ENCODE data around the gene LAPTM5. TPM values are rescaled to one million over a fixed set of nuclear protein-coding genes. Genes with fewer than 3 reads are reported as not detected.

Gene LAPTM5
- total and polyA plus RNA-seq, 10 donors = 419 to 747 (median 577) TPM

DNA sequence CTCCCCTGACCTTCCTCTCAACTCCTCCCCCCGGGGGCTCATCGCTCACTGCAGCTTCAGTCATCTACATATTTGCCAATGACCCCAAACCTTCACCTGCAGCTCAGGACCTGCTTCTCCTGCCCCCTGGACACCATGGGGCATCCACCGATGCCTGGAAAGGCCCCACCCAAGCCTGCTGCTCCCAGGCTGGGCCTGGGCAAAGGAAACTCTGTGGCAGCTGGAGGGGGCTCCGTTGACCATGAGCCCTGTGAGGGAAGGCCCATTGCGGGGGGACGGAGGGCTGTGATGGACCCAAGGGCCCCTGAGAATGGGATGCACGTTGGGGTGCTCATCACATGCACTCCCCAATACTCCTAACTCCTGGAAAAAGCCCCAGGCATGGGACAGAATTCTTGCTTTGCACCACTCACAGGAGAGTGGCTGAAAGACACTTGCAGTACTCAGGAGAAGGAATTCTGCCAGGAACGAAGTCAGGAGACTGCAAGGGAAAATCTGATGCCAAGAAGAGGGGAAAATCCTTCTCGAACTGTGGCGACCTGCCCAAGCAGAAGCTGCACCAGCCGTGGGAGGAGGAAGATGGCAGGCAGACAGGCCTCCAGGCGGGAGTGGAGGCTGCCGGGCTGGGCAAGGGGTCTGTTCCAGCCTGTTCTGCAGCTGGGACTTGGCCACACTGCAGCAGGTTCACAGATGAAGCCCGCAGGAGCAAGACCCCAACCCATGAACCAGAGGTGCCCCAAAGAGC, 52.6 kb downstream of the LAPTM5 start:
- Histone ChIP-seq H3K4me1 (peaks cover 0 to 10% (median 6%) of the 10 kb centered on the region in 6 donors), H3K9me3 (no peaks in the 10 kb centered on the region), H3K27me3 (replicated peaks in 1 of 7) (peaks cover 0 to 33% (median 0%) of the 10 kb centered on the region in 7 donors), H3K36me3 (no peaks in the 10 kb centered on the region), H3K27ac (no peak overlapping the region), H3K4me3 (no peak overlapping the region)
- intact Hi-C loops (cut with DNase I; ENCODE audit: low total_unique reads) = loop anchor here (10.0 kb wide), 1 partner anchor 910 kb away; no protein-coding TSS in a partner anchor
- no peak for DNase-seq
- 71 to 80% (median 76%) methylated on average over 12 to 14 of the region's 14 CpGs for WGBS, 5 donors
- TF ChIP-seq POLR2A (IDR thresholded peaks at IDR 0.05) (no peak), POLR2AphosphoS5 (IDR thresholded peaks at IDR 0.05) (no peak)
- TF ChIP-seq, protein P1, sequence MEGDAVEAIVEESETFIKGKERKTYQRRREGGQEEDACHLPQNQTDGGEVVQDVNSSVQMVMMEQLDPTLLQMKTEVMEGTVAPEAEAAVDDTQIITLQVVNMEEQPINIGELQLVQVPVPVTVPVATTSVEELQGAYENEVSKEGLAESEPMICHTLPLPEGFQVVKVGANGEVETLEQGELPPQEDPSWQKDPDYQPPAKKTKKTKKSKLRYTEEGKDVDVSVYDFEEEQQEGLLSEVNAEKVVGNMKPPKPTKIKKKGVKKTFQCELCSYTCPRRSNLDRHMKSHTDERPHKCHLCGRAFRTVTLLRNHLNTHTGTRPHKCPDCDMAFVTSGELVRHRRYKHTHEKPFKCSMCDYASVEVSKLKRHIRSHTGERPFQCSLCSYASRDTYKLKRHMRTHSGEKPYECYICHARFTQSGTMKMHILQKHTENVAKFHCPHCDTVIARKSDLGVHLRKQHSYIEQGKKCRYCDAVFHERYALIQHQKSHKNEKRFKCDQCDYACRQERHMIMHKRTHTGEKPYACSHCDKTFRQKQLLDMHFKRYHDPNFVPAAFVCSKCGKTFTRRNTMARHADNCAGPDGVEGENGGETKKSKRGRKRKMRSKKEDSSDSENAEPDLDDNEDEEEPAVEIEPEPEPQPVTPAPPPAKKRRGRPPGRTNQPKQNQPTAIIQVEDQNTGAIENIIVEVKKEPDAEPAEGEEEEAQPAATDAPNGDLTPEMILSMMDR (IDR thresholded peaks at IDR 0.05 in 8 of 11, conservative IDR thresholded peaks at IDR 0.05 in 3 of 11) = no peak

DNA sequence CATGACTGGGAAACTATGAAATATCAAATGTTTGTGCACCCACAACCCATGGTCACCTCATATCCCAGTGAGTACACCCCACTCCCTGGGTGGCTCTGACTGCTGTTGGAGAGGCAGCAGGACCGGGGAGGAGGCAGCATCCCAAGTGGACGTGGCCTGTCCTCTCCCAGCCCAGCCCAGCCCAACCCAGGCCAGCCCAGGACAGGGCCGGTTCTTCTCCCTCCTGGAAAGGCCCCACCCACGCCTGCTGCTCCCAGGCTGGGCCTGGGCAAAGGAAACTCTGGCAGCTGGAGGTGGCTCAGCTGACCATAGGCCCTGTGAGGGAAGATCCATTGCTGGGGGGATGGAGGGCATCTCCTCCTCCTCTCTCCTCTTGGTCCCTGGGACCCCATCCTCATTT, 53.3 kb downstream of the LAPTM5 start:
- 52 to 78% (median 64%) methylated on average over 3 to 4 of the region's 4 CpGs for WGBS, 5 donors
- Histone ChIP-seq H3K27ac (no peak overlapping the region), H3K4me3 (no peak overlapping the region), H3K27me3 (replicated peaks in 1 of 7) (peaks cover 0 to 33% (median 0%) of the 10 kb centered on the region in 7 donors), H3K36me3 (no peaks in the 10 kb centered on the region), H3K4me1 (peaks cover 0 to 10% (median 6%) of the 10 kb centered on the region in 6 donors), H3K9me3 (no peaks in the 10 kb centered on the region)
- TF ChIP-seq POLR2A (IDR thresholded peaks at IDR 0.05) (no peak), POLR2AphosphoS5 (IDR thresholded peaks at IDR 0.05) (no peak)
- TF ChIP-seq, protein P1 (IDR thresholded peaks at IDR 0.05 in 8 of 11, conservative IDR thresholded peaks at IDR 0.05 in 3 of 11) = no peak
- no peak for DNase-seq
- intact Hi-C loops (cut with DNase I; ENCODE audit: low total_unique reads) = loop anchor here (10.0 kb wide), 1 partner anchor 909 kb away; no protein-coding TSS in a partner anchor

DNA sequence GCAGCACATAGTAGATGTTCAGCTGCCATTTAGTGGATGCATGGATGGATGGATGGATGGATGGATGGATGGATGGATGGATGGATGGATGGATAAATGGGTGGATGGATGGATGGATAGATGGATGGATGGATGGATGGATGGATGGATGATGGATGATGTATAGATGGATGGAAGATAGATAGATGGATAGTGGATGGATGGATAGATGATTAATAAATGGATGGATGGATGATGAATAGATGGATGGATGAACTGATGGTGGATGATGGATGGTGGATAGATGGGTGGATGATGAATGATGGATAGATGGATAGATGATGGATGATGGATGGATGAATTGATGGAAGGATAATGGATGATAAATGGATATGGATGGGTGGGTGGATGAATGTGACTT, 54.8 kb downstream of the LAPTM5 start:
- DNase-seq = no peak
- intact Hi-C loops (cut with DNase I; ENCODE audit: low total_unique reads) = loop anchor here (10.0 kb wide), 1 partner anchor 908 kb away; no protein-coding TSS in a partner anchor
- Histone ChIP-seq H3K27ac (no peak overlapping the region), H3K4me3 (no peak overlapping the region), H3K27me3 (replicated peaks in 1 of 7) (peaks cover 0 to 30% (median 0%) of the 10 kb centered on the region in 7 donors), H3K36me3 (no peaks in the 10 kb centered on the region), H3K4me1 (peaks cover 0 to 4% (median under 1%) of the 10 kb centered on the region in 6 donors), H3K9me3 (no peaks in the 10 kb centered on the region)
- TF ChIP-seq POLR2A (IDR thresholded peaks at IDR 0.05) (no peak), POLR2AphosphoS5 (IDR thresholded peaks at IDR 0.05) (no peak)
- TF ChIP-seq, protein P1 (IDR thresholded peaks at IDR 0.05 in 8 of 11, conservative IDR thresholded peaks at IDR 0.05 in 3 of 11) = no peak

DNA sequence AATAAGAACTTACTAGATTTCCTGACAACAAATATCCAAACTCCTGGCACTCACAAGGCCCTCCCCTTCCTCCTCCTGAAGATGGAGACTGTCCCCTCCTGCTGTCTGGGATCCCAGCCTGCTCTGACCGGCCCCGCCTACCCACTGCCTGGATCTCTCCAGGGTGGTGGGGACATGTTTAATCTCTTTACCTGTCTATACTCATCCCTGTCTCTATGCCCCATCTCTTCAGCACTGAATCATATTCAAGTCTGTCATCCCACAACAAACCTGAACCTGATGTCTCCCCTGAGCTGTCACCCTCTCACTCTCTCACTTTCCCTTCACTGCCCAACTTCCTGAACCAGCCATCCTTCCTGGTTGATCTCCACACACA, 56.3 kb downstream of the LAPTM5 start:
- peaks cover 0 to 14% (median 0%) of the 10 kb centered on the region in 7 donors for H3K27me3 ChIP-seq (replicated peaks in 1 of 7)
- no peak overlapping the region for H3K4me3 ChIP-seq
- 75 to 88% (median 84%) methylated on average over 2 of the region's 2 CpGs for WGBS, 5 donors
- no peak for DNase-seq
- no peaks in the 10 kb centered on the region for H3K36me3 ChIP-seq
- intact Hi-C loops (cut with DNase I; ENCODE audit: low total_unique reads) = loop anchor here (10.0 kb wide), 1 partner anchor 906 kb away; no protein-coding TSS in a partner anchor
- no peaks in the 10 kb centered on the region for H3K9me3 ChIP-seq
- no peaks in the 10 kb centered on the region for H3K4me1 ChIP-seq
- no peak overlapping the region for H3K27ac ChIP-seq
- TF ChIP-seq POLR2AphosphoS5 (IDR thresholded peaks at IDR 0.05) (no peak), POLR2A (IDR thresholded peaks at IDR 0.05) (no peak)
- TF ChIP-seq, protein P1 (IDR thresholded peaks at IDR 0.05 in 8 of 11, conservative IDR thresholded peaks at IDR 0.05 in 3 of 11) = no peak

All from spleen (tissue), 11 donors.